GM20000 (cell line): ENCODE data around the gene TMPRSS11D.

Experiments used
- DNase-seq: peaks from one replicate; pipeline ENCODE4 v3.0.0; 2012; ENCODE audit warnings: low spot score
- TF ChIP-seq, protein P1 (sequence below): IDR thresholded peaks from 2 replicates; pipeline ENCODE4 v1.5.1; 2012; ENCODE audit warnings: mild to moderate bottlenecking, control low read depth; ENCODE audit errors: extremely low read depth, missing control alignments

Gene TMPRSS11D

DNA sequence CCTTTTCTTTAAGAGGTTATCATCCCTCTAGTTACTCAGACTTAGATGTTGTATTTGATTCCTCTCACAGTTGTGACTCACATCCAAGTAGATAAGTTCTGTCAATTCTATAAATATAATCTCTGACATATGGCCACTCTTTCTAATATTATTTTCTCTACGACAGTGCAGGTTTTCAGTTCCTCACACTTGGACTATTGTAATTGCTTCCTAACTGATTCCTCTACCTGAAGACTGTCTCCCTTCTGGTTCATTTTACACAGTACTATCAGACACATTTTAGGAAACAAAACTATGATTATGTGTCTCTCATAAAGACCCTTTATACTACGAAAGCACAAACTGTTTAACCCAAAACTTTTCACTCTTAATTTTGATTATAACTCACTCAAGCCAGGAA is 98.3 kb downstream of the TMPRSS11D start:
- TF ChIP-seq, protein P1, sequence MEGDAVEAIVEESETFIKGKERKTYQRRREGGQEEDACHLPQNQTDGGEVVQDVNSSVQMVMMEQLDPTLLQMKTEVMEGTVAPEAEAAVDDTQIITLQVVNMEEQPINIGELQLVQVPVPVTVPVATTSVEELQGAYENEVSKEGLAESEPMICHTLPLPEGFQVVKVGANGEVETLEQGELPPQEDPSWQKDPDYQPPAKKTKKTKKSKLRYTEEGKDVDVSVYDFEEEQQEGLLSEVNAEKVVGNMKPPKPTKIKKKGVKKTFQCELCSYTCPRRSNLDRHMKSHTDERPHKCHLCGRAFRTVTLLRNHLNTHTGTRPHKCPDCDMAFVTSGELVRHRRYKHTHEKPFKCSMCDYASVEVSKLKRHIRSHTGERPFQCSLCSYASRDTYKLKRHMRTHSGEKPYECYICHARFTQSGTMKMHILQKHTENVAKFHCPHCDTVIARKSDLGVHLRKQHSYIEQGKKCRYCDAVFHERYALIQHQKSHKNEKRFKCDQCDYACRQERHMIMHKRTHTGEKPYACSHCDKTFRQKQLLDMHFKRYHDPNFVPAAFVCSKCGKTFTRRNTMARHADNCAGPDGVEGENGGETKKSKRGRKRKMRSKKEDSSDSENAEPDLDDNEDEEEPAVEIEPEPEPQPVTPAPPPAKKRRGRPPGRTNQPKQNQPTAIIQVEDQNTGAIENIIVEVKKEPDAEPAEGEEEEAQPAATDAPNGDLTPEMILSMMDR = no peak
- no peak for DNase-seq

DNA sequence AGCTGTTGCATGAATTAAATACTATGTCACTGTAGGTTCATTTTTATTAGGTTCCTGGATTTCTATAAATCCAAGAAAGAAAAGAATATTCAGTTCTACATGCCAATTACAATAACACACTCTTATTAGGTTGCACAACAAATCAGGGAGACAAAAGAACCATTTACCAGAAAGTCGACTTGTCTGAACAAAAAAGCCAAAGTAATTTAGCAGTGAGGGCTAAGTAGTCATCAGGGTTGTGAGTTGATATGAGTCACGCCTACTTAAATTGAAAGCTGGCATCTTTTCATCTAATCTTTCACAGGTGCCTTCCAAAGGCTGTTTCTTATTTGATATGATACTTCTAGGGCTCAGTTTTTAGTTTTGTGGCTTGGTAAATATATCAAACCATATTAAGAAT is 104.2 kb downstream of the TMPRSS11D start:
- TF ChIP-seq, protein P1 = no peak
- DNase-seq = no peak

DNA sequence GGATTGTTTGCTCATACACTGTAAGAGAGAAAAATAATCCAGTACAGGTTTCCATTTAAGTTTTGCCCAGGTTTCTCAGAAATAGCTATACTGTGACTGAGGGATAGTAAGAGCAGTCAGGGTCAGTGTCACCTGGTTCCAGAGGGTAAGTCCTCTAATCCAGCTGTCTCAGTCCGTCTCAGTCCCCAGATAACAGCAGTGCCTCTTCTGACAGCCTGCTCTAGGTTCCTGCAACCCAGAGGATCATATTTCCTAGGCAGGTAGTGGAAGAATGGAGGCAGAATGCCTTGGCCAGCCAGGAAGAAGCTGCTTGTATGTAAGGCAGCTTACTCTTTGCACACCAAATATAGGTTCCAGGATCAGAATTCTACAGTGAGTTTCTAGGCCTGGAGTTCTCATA is 107.1 kb downstream of the TMPRSS11D start:
- DNase-seq = no peak

More for the DNA sequence above, 107.1 kb downstream of the TMPRSS11D start:
- TF ChIP-seq, protein P1 = no peak
